IgD-negative memory B cell (primary cell): ENCODE measurements around the gene KRT1. TPM values are rescaled to one million over a fixed set of nuclear protein-coding genes. Genes with fewer than 3 reads are reported as not detected.

ENCODE experiments used
- H3K27ac Mint-ChIP-seq, 3 donors: one replicate each; pipeline ENCODE4 v1.8.0; 2020 to 2022; ENCODE audit warnings: mild to moderate bottlenecking in 3 of 3, mixed read lengths in 3 of 3, moderate library complexity in 1 of 3
- H3K27me3 Mint-ChIP-seq: one replicate; pipeline ENCODE4 v1.8.0; 2021; ENCODE audit warnings: mixed read lengths
- H3K36me3 Mint-ChIP-seq: one replicate; pipeline ENCODE4 v1.8.0; 2020; ENCODE audit warnings: mild to moderate bottlenecking, mixed read lengths
- H3K4me1 Mint-ChIP-seq, 3 donors: one replicate each; pipeline ENCODE4 v1.8.0; 2020 to 2022; ENCODE audit warnings: mixed read lengths in 3 of 3, mild to moderate bottlenecking in 1 of 3
- H3K4me3 Mint-ChIP-seq, 4 donors: one replicate each; pipeline ENCODE4 v1.8.0; 2020 to 2022; ENCODE audit warnings: mild to moderate bottlenecking in 4 of 4, mixed read lengths in 4 of 4, moderate library complexity in 3 of 4
- H3K9me3 Mint-ChIP-seq, 3 donors: one replicate each; pipeline ENCODE4 v1.8.0; 2020 to 2021; ENCODE audit warnings: mixed read lengths in 3 of 3, mild to moderate bottlenecking in 1 of 3
- polyA plus RNA-seq: library from polyadenylated mRNA; unstranded; fragments of 300-500 nt; fragmentation: Illumina TruSeq; gene quantifications from one replicate; pipeline ENCODE4 v1.2.3, GENCODE V29; 2021

KRT1 gene
- polyA plus RNA-seq, 1 donor from 2014 or later: 0.25 TPM

- no peaks in the 10 kb centered on the region for H3K36me3 Mint-ChIP-seq
- H3K4me1 Mint-ChIP-seq: no peaks in the 10 kb centered on the region
- peak overlapping the region in 1 of 4 donors; percentile 23 for H3K4me3 Mint-ChIP-seq
- peaks cover 0 to 4% (median 0%) of the 10 kb centered on the region in 3 donors for H3K9me3 Mint-ChIP-seq
- no peak overlapping the region for H3K27ac Mint-ChIP-seq
- peaks cover 8% of the 10 kb centered on the region for H3K27me3 Mint-ChIP-seq
Measured at GRCh38 chr12:52708010-52708409, 27.8 kb upstream of the KRT1 start.

GRCh38 chr12:52704464-52704863 is 24.3 kb upstream of the KRT1 start:
- H3K36me3 Mint-ChIP-seq: no peaks in the 10 kb centered on the region
- no peaks in the 10 kb centered on the region for H3K4me1 Mint-ChIP-seq
- H3K9me3 Mint-ChIP-seq: no peaks in the 10 kb centered on the region
- H3K27ac Mint-ChIP-seq: no peak overlapping the region
- H3K27me3 Mint-ChIP-seq: peaks cover 14% of the 10 kb centered on the region
- no peak overlapping the region for H3K4me3 Mint-ChIP-seq

DNA sequence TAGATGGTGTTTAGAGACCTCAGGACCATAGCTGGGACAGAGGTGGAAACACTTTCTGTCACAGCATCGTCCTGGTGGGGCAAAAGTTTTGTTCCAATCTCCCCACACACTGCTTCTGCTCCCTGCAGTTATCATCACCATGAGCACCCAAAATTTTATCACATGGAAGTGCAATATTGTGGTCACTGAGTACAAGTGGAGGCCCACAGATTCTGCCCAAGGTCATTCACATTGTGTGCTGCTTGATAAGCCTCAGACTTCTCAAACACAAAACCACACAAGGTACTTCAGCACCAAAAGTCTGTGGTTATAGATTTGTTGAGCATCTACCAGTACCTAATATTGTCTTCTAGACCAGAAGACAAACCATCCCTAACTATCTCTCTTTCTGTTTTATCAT is 23.7 kb upstream of the KRT1 start:
- H3K4me1 Mint-ChIP-seq: no peaks in the 10 kb centered on the region
- no peaks in the 10 kb centered on the region for H3K36me3 Mint-ChIP-seq
- no peak overlapping the region for H3K4me3 Mint-ChIP-seq
- H3K27me3 Mint-ChIP-seq: peaks cover 14% of the 10 kb centered on the region
- no peaks in the 10 kb centered on the region for H3K9me3 Mint-ChIP-seq
- H3K27ac Mint-ChIP-seq: no peak overlapping the region

DNA sequence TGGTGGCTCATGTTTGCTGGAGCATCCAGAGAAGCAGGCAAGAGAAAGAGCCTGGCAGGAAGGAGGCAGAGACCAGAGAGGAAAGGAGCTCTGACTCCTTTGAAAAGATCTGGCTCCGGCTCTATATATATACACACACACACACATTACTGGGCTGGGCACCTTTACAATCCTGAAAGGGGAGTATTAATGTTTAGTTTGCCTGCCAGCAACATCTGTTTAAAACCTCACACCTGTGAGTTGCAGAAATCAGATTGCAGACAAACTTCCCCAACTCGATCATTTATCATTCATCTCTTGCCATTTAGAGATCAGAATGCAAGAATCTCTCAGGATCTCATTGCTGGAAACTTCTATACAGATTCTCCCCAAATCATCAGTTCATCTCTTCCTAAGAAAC is 23.2 kb upstream of the KRT1 start, which contains the start of gene KRT77:
Gene KRT77 (minus strand): TSS at position 101 of the 400 bp plus-strand sequence. CDS start 90 bp downstream, at position 11.
- H3K36me3 Mint-ChIP-seq: no peaks in the 10 kb centered on the region
- H3K27ac Mint-ChIP-seq: peak within 1 kb of the TSS in 1 of 3 donors; percentile 88
- no peak within 1 kb of the TSS for H3K4me3 Mint-ChIP-seq
- H3K27me3 Mint-ChIP-seq: peaks cover 14% of the 10 kb centered on the region
- H3K4me1 Mint-ChIP-seq: no peaks in the 10 kb centered on the region
- H3K9me3 Mint-ChIP-seq: no peaks in the 10 kb centered on the region

- H3K4me3 Mint-ChIP-seq: no peak overlapping the region
- H3K27ac Mint-ChIP-seq: peak overlapping the region in 1 of 3 donors; percentile 88
- H3K36me3 Mint-ChIP-seq: no peaks in the 10 kb centered on the region
- H3K27me3 Mint-ChIP-seq: peaks cover 14% of the 10 kb centered on the region
- H3K9me3 Mint-ChIP-seq: no peaks in the 10 kb centered on the region
- no peaks in the 10 kb centered on the region for H3K4me1 Mint-ChIP-seq
Measured at GRCh38 chr12:52702338-52702737, 22.1 kb upstream of the KRT1 start.

GRCh38 chr12:52701281-52701680 is 21.1 kb upstream of the KRT1 start:
- peaks cover 14% of the 10 kb centered on the region for H3K27me3 Mint-ChIP-seq
- no peak overlapping the region for H3K4me3 Mint-ChIP-seq
- peak overlapping the region in 2 of 3 donors; percentile 63 to 88 for H3K27ac Mint-ChIP-seq
- H3K36me3 Mint-ChIP-seq: no peaks in the 10 kb centered on the region
- H3K4me1 Mint-ChIP-seq: no peaks in the 10 kb centered on the region
- H3K9me3 Mint-ChIP-seq: no peaks in the 10 kb centered on the region

DNA sequence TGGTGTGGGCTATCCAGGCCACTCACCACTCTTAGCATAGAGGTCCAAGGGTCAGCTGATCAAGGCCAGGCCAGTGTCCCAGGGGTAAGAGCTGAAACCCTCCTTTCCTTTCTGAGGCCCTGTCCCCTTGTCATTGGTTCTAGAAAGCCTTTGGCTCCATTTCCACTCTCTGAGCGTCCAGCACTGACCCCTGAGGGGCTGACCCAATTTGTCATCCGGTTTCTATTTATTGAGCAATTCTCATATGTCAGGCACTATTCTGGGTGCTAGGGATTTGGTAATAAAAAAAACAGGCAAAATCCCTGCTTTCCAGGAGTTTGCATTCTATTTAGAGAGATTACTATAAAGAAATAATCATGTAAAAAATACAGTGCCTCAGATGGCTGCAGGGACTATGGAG is 19.8 kb upstream of the KRT1 start:
- Mint-ChIP-seq H3K27me3 (peaks cover 14% of the 10 kb centered on the region), H3K9me3 (no peaks in the 10 kb centered on the region), H3K27ac (no peak overlapping the region), H3K4me3 (no peak overlapping the region), H3K4me1 (no peaks in the 10 kb centered on the region), H3K36me3 (no peaks in the 10 kb centered on the region)

DNA sequence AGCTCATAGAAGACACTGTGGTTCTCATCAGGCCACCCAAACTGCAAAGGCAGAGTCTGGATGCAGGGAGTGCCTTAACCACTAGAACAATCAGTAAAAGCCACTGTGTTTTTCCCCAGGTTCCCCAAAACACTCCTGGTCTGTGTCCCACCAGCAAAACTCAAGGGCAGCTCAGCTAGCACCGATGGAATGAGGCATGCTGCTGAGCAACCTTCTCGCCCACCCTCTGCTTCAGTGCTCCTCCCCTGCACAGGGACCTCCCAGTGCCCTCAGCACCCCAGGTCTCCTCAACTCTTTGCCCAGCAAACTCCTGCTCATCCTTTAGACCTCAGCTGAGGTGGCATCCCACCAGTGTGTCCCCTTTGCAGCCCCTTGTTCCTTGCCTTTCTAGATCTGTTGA is 19.2 kb upstream of the KRT1 start:
- Mint-ChIP-seq H3K4me1 (no peaks in the 10 kb centered on the region), H3K9me3 (no peaks in the 10 kb centered on the region), H3K27me3 (peaks cover 18% of the 10 kb centered on the region), H3K27ac (no peak overlapping the region), H3K36me3 (no peaks in the 10 kb centered on the region), H3K4me3 (no peak overlapping the region)

DNA sequence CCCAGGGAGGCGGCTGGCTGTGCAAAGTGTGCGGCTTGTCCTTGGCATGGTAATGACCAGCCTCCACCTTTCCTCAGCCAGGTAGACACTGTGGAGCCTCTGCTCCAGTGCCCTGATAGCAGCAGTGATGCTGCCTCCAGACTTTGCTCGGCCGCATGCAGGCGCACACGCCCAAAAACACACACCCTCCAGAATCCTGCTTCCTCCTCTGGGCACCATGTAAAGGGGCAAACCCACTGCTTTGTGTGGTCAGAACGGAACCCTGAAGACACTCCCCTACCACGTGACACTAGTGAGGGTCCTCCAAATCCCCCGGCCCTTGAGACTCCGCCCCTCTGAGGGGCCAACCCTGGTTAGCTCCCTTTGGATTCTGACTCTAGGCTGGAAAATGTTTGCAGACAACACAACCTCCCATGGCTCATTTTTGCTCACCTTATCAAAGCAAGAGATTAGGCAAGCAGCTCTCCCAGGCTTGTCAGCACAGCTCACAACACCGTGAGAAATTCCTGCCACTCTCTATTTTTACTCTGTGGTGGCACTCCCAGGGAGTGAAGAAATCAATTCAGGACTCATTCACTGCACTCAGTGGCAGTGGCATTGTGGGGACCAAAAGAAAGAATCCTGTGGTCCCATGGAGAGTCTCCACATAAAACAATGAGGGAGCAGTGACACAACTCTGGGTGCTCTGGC is 18.6 kb upstream of the KRT1 start:
- H3K4me3 Mint-ChIP-seq: no peak overlapping the region
- H3K27me3 Mint-ChIP-seq: peaks cover 17% of the 10 kb centered on the region
- no peaks in the 10 kb centered on the region for H3K9me3 Mint-ChIP-seq
- no peaks in the 10 kb centered on the region for H3K4me1 Mint-ChIP-seq
- no peak overlapping the region for H3K27ac Mint-ChIP-seq
- H3K36me3 Mint-ChIP-seq: no peaks in the 10 kb centered on the region

- Mint-ChIP-seq H3K27me3 (peaks cover 19% of the 10 kb centered on the region), H3K4me1 (peaks cover 0 to 3% (median 0%) of the 10 kb centered on the region in 3 donors), H3K4me3 (no peak overlapping the region), H3K36me3 (peaks cover 4% of the 10 kb centered on the region), H3K9me3 (no peaks in the 10 kb centered on the region), H3K27ac (no peak overlapping the region)
Measured at GRCh38 chr12:52697058-52697582, 16.9 kb upstream of the KRT1 start.

DNA sequence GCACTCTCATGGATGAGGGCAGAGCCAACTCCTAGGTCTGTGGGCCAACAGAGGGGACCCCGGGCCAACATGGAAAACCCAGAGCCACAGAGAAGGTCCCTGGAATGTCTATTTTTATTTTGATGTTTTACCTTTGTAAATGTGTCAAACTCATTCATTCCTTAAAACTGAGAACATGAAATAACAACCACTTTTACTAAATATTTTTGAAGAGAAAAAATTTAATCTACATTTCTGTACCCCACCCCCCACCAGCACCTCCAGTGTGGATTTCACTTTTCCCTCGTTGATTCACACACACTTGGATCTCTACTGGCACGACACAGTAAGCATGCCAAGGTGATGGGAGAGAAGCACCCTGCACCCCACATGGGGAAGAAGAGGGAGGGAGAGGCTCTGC is 16.4 kb upstream of the KRT1 start:
- no peak overlapping the region for H3K4me3 Mint-ChIP-seq
- peaks cover 4% of the 10 kb centered on the region for H3K36me3 Mint-ChIP-seq
- no peak overlapping the region for H3K27ac Mint-ChIP-seq
- H3K27me3 Mint-ChIP-seq: peaks cover 18% of the 10 kb centered on the region
- H3K4me1 Mint-ChIP-seq: peaks cover 0 to 3% (median 3%) of the 10 kb centered on the region in 3 donors
- no peaks in the 10 kb centered on the region for H3K9me3 Mint-ChIP-seq

DNA sequence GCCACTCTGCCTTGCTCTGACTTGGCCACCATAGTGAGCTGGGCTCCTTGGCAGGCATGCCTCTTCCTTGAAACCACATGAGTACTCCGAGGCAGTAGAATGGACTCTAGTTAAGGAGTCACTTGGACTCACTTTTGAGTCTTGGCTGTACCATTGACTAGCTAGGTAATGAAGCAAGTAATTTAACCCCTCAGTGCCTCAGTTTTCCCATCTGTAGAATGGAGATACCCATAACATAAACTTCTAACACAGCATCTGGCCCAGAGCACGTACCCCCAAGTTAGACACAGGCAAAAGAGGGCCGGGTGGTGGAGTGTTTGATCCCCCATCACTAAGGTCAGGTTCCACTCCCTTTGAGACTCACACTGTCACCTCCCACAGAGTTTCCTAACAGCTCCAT is 14.8 kb upstream of the KRT1 start:
- peaks cover 0 to 10% (median 9%) of the 10 kb centered on the region in 3 donors for H3K4me1 Mint-ChIP-seq
- no peak overlapping the region for H3K4me3 Mint-ChIP-seq
- peaks cover 24% of the 10 kb centered on the region for H3K27me3 Mint-ChIP-seq
- H3K9me3 Mint-ChIP-seq: no peaks in the 10 kb centered on the region
- H3K27ac Mint-ChIP-seq: no peak overlapping the region
- peaks cover 4% of the 10 kb centered on the region for H3K36me3 Mint-ChIP-seq

DNA sequence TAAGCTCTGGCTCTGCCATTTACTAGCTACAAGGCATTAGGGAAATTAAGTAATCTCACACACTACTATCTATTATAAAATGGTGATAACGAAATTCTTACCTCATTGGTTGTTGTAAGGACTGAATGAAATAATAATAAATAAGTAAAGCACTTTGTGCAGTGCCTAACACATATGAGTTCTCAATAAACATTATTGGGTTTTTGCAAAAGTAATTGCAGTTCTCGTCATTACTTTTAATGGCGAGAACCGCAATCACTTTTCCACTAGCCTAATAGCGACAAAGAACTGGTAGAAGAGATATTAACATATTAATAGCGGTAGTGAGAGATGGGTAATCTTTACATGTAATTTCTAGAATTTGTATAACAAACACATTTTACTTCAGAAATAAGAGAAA is 13.9 kb upstream of the KRT1 start:
- Mint-ChIP-seq H3K36me3 (peaks cover 4% of the 10 kb centered on the region), H3K9me3 (no peaks in the 10 kb centered on the region), H3K4me3 (no peak overlapping the region), H3K27ac (no peak overlapping the region), H3K4me1 (peaks cover 0 to 10% (median 9%) of the 10 kb centered on the region in 3 donors), H3K27me3 (peaks cover 24% of the 10 kb centered on the region)

DNA sequence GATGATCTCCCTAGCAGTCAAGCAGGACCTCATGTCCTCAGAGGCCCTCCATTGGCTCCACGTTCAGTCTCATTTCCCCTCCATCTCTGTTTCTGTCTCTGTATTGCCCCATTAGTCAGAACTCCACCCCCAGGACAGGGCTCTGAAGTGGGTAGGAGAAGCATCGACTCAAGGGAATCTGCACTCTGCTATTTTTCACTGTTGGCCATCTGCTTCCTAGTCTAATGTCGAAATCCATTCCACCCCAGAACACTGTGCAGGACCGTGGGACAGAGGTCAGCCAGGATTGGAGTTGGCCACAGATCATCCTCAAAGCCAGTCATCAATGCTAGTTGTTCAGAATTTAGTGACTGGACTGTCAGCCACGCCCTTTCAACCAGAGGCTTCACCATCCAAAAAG is 13.1 kb upstream of the KRT1 start:
- H3K27ac Mint-ChIP-seq: no peak overlapping the region
- peak overlapping the region in 1 of 4 donors; percentile 29 for H3K4me3 Mint-ChIP-seq
- peaks cover 0 to 10% (median 9%) of the 10 kb centered on the region in 3 donors for H3K4me1 Mint-ChIP-seq
- peaks cover 6% of the 10 kb centered on the region for H3K36me3 Mint-ChIP-seq
- no peaks in the 10 kb centered on the region for H3K9me3 Mint-ChIP-seq
- H3K27me3 Mint-ChIP-seq: peaks cover 26% of the 10 kb centered on the region

- Mint-ChIP-seq H3K9me3 (no peaks in the 10 kb centered on the region), H3K36me3 (peaks cover 6% of the 10 kb centered on the region), H3K4me1 (peaks cover 0 to 10% (median 9%) of the 10 kb centered on the region in 3 donors), H3K27me3 (peaks cover 32% of the 10 kb centered on the region), H3K4me3 (peak overlapping the region in 2 of 4 donors; percentile 80 to 84), H3K27ac (no peak overlapping the region)
Measured at GRCh38 chr12:52692254-52692653, 12.0 kb upstream of the KRT1 start.

DNA sequence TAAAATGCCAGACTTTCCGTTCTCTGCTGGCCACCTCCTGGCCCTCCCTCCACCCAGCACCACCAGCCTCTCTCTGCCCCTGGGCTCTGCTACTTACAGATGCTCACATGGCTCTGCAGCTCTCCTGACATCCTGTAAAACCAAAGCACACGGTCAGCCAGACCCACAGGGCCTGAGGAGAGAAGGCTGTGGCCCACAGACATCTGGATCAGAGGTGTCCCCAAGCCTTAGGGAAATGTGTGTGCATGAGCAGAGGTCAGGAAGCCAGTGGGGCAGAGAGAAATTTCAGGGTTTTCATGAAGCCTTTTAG is 11.6 kb upstream of the KRT1 start:
- H3K9me3 Mint-ChIP-seq: no peaks in the 10 kb centered on the region

More for the DNA sequence above, 11.6 kb upstream of the KRT1 start:
- Mint-ChIP-seq H3K27me3 (peaks cover 34% of the 10 kb centered on the region), H3K36me3 (peaks cover 6% of the 10 kb centered on the region), H3K4me3 (peak overlapping the region in 3 of 4 donors; percentile 82 to 91 (median 85)), H3K27ac (no peak overlapping the region), H3K4me1 (peaks cover 0 to 10% (median 9%) of the 10 kb centered on the region in 3 donors)
